Measurements from ENCODE around the gene REM2.

DNA sequence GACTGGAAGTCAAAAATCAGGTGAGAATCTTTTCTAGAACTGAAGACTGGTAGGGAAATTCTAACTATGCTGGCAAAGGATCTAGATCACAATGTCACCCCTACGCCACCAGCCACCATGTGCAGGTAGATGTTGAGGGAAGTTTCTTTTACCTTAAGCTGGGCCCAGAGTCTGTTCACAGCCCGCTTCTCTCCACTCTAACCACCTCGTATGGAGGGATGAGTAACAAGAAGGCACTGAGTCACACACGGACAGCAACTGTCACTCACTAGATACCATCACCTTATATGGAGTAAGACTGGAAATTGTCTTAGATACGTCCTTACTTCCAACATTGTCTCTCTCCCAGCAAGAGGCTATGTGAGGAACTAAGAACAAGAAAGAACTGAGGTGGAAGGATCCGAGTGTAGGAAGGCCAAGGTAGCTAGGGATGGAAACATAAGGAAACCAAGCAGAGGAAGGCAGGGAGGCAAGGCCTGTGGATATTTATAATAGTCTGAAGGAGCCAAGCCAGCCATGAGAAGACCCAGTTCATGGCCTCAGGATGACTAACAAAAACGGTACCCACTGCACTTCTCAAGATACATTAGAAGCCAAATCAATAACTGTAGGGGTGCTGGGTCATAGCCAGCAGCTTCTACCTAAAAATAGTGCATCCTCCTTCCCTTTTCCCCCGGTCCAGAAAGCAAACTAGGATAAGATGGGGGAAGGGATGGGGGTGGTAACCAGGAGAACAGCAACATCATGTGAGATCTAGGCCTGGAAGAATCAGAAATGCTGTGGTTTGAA is 15.5 kb downstream of the REM2 start:
- TF ChIP-seq, protein P1, sequence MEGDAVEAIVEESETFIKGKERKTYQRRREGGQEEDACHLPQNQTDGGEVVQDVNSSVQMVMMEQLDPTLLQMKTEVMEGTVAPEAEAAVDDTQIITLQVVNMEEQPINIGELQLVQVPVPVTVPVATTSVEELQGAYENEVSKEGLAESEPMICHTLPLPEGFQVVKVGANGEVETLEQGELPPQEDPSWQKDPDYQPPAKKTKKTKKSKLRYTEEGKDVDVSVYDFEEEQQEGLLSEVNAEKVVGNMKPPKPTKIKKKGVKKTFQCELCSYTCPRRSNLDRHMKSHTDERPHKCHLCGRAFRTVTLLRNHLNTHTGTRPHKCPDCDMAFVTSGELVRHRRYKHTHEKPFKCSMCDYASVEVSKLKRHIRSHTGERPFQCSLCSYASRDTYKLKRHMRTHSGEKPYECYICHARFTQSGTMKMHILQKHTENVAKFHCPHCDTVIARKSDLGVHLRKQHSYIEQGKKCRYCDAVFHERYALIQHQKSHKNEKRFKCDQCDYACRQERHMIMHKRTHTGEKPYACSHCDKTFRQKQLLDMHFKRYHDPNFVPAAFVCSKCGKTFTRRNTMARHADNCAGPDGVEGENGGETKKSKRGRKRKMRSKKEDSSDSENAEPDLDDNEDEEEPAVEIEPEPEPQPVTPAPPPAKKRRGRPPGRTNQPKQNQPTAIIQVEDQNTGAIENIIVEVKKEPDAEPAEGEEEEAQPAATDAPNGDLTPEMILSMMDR (conservative IDR thresholded peaks at IDR 0.05 in 1 of 2, IDR thresholded peaks at IDR 0.05 in 1 of 2; ENCODE audit: extremely low read depth in 1 of 2, insufficient read depth in 1 of 2, low read depth in 1 of 2, low read length in 2 of 2) = no peak
- no peak for TF ChIP-seq EZH2 (IDR thresholded peaks at IDR 0.05; ENCODE audit: borderline replicate concordance, low read length)

Measured in mammary epithelial cell (primary cell).